GM12872 (cell line): ENCODE measurements around the gene LBHD2.

ENCODE experiments used
- CTCF ChIP-seq: IDR thresholded peaks from 3 replicates; pipeline ENCODE4 v1.5.1; 2011; ENCODE audit warnings: low read depth, mild to moderate bottlenecking, low read length, moderate library complexity; ENCODE audit not compliant: insufficient read depth

LBHD2 gene

GRCh38 chr14:103064978-103065377 is 19.0 kb upstream of the LBHD2 start:
- TF ChIP-seq CTCF = no peak

DNA sequence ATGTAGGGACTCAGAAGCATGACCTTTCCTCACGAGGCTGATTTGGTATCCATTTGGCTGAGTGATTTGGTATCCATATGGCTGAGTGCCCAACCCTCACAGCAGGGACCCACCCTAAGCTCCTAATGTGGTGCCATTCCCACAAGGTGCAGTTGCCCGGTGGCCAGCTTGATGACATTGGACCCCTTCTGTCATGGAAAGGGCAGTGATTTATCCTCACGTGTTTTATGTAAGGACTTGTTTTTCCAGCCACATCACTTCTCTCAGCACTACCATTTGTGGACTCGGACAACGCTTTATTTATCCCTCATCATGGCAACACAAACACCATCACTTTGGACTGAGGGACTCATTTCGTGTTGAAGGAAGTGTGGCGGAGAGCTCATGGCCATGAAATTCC is 18.1 kb upstream of the LBHD2 start:
- TF ChIP-seq CTCF = no peak

DNA sequence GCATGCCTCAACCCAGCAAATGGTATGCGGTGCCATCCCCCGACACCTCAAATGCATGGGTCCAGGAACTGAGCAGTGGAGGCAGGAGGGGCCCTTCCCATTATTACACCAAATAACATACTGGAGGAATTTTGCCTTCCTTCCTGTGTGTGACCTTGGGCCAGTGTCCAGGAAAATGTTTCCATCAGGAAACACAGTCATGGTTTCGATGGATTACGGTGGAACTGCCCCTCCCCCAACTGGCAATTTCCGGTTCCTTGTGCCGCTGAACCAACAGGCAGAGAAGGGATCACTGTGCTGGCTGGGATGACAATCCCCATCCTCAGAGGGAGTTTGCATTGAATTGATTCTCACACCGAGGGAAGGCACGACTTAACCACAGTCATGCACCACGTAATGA is 17.6 kb upstream of the LBHD2 start:
- no peak for TF ChIP-seq CTCF

- TF ChIP-seq CTCF = no peak
Observed at GRCh38 chr14:103067231-103067954, 16.6 kb upstream of the LBHD2 start.

DNA sequence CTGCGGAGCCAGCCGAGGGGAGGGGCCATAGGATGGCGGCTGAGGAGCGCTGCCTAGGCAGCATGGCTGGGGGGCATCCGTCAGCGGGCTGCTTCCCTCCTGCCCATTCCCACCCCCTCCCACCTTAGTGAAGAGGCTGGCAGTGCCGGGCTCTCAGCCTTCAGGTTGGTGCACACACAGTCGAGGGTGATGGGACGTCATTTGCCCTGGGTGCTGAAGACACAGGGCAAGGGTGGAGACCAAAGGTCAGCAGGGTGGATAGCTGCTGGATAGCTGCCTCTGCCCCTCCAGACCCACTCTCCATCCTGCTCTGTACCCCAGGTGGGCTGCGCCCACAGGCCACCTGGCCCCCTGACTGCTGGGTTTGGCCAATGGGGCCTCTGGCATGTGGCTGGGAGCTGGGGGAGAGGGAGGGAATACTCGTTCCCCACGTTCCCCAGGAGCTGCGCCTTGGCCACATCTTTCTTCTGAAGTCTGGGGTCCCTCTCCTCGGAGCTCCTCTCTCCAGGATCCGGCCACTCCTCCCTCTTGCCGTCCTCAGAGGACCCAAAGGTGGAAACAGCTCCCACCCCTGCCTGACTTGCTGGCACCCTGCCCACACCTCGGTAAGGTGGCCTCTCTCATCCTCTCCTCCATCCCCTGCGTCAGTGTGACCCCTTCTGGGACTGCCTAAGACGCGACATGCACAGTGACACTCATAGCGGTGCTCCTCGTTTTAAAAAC is 15.5 kb upstream of the LBHD2 start:
- no peak for TF ChIP-seq CTCF

DNA sequence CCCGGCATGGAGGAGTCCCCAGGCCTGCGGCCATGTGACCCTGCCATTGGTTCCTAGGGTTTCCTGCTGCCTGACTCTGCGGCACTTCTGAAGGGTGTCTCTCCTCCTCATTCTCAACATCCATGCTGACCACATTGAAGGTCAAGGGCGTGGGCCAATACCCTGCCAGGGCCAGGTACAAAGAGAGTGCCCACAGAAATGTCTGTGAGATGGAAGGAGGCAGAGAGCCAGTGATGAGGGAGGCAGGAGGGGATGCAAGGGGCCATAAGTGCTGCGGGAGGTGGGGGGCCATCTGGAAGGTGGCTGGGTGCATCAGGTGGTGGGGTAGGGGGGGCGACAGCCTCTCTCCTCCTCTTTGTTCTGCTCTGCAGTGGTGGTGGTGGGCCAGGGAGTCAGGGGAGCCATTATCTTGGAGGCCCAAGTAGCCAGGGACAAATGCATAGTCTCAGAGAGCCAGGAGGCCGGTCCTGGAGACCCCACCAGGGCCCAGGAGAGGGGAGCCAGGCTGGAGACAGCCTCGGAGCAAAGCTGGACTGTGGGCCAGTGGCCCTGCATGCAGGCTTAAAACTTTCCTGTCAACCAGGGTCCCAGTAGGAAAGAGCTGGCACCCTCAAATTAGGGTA is 13.6 kb upstream of the LBHD2 start:
- TF ChIP-seq CTCF = no peak

DNA sequence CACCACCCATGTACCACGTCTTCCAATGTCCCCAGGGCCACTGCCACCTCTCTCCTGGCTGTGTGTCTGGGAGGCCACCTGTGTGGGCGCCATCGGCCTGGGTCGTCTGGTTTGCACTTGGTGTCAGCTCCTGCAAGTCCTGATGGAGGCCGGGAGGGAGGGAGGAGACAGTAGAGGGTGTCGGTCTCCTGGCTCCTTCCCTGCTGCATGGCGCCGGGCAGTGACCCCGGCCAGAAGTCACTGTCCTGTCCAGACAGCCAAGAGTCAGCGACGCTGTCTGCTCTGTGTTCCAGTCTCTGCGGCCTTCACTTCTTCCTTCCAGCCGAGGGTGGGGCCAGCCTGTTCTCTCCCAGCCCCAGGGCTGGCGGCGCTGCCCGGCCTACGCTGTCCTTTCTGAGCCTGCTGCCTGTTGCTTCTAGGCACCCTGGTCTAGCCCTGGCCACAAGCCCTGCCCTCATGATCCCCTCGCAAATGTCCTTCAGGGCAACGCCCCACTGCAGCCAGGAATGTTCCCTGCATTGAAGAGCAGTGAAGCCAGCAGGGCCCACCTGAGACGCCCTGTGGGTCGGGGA is 13.0 kb upstream of the LBHD2 start:
- TF ChIP-seq CTCF = no peak
